HepG2 (cell line): Measurements from ENCODE around the gene LTK. TPM values are rescaled to one million over a fixed set of nuclear protein-coding genes. Genes with fewer than 3 reads are reported as not detected.

Experiments used
- CENPX ChIP-seq: sonication (generic); formaldehyde crosslinking; IDR thresholded peaks from 2 replicates; pipeline ENCODE4 v1.9.0; 2021; ENCODE audit warnings: mild to moderate bottlenecking, missing genetic modification reagents, moderate library complexity
- POLR2A ChIP-seq, 2 experiments: IDR thresholded peaks; 2 replicates each; pipeline ENCODE4 v1.6.1; 2011; ENCODE audit warnings: low read depth in 2 of 2, low read length in 2 of 2, mild to moderate bottlenecking in 1 of 2, moderate library complexity in 1 of 2; ENCODE audit not compliant: insufficient read depth in 1 of 2
- PPARG ChIP-seq: conservative IDR thresholded peaks from 2 replicates; pipeline ENCODE4 v1.6.1; 2016; ENCODE audit warnings: missing biosample characterization, missing genetic modification reagents
- RFX3 ChIP-seq: IDR thresholded peaks from 2 replicates; pipeline ENCODE4 v1.6.1; 2016; ENCODE audit warnings: missing biosample characterization, missing genetic modification reagents
- SETDB1 ChIP-seq: sonication (generic); formaldehyde crosslinking; IDR thresholded peaks from 2 replicates; pipeline ENCODE4 v1.5.1; 2020; ENCODE audit warnings: missing genetic modification reagents, mild to moderate bottlenecking, borderline replicate concordance
- SMC3 ChIP-seq: IDR thresholded peaks from 2 replicates; pipeline ENCODE4 v1.6.1; 2011; ENCODE audit warnings: low read length, improper control_type of control experiment
- SMYD3 ChIP-seq: sonication (generic); formaldehyde crosslinking; IDR thresholded peaks from 2 replicates; pipeline ENCODE4 v1.8.1; 2023; ENCODE audit warnings: mild to moderate bottlenecking, missing genetic modification reagents
- TAF1 ChIP-seq: sonication (generic); formaldehyde crosslinking; IDR thresholded peaks from 2 replicates; pipeline ENCODE4 v1.4.0; 2020; ENCODE audit warnings: missing genetic modification reagents
- TOE1 ChIP-seq: sonication (generic); formaldehyde crosslinking; IDR thresholded peaks from 2 replicates; pipeline ENCODE4 v1.4.0; 2020; ENCODE audit warnings: mild to moderate bottlenecking, missing genetic modification reagents
- ZFP62 ChIP-seq: sonication (generic); formaldehyde crosslinking; IDR thresholded peaks from 2 replicates; pipeline ENCODE4 v1.4.0; 2020; ENCODE audit warnings: missing genetic modification reagents
- ZNF552 ChIP-seq: sonication (generic); formaldehyde crosslinking; IDR thresholded peaks from 2 replicates; pipeline ENCODE4 v1.9.0; 2022; ENCODE audit warnings: missing genetic modification reagents, mild to moderate bottlenecking, borderline replicate concordance
- ZNF572 ChIP-seq: sonication (generic); formaldehyde crosslinking; IDR thresholded peaks from 2 replicates; pipeline ENCODE4 v1.5.1; 2020; ENCODE audit warnings: mild to moderate bottlenecking, missing genetic modification reagents
- ZNF816 ChIP-seq: sonication (generic); formaldehyde crosslinking; IDR thresholded peaks from 2 replicates; pipeline ENCODE4 v1.8.0; 2022; ENCODE audit warnings: missing genetic modification reagents, mild to moderate bottlenecking, borderline replicate concordance
- polyA plus RNA-seq, 8 experiments: library from polyadenylated mRNA; depleted of rRNA in 3 of 8; stranded (reverse) in 7 of 8; unstranded in 1 of 8; fragments of >200 nt; fragmentation: Illumina TruSeq in 4 of 8; extraction: Trizol in 4 of 8; gene quantifications; 2 replicates each; pipeline versions ENCODE4 v1.2.1 to v1.2.3, GENCODE V29; 2011 to 2016; ENCODE audit warnings: low read depth in 4 of 8, missing spikeins in 1 of 8, mixed read lengths in 1 of 8; ENCODE audit not compliant: insufficient read depth in 1 of 8
- total RNA-seq, 5 experiments: library from RNA; depleted of rRNA; stranded (reverse); fragments of >200 nt; fragmentation: Illumina TruSeq; extraction: Trizol; gene quantifications; 2 replicates each; pipeline ENCODE4 v1.2.3, GENCODE V29; 2016; ENCODE audit warnings: low read depth in 1 of 5
- TF ChIP-seq, protein P1 (sequence below), 2 experiments: sonication (generic) in 1 of 2; formaldehyde crosslinking in 1 of 2; IDR thresholded peaks; 2 replicates each; pipeline versions ENCODE4 v1.4.0 to v1.6.1; 2018 to 2020; ENCODE audit warnings: missing genetic modification reagents in 2 of 2, borderline replicate concordance in 1 of 2, low read depth in 1 of 2, mild to moderate bottlenecking in 1 of 2, missing biosample characterization in 1 of 2
- TF ChIP-seq, protein P2 (sequence below): sonication (generic); formaldehyde crosslinking; IDR thresholded peaks from 2 replicates; pipeline ENCODE4 v1.8.1; 2022; ENCODE audit warnings: low read depth, mild to moderate bottlenecking, missing genetic modification reagents
- TF ChIP-seq, protein P3 (sequence below): IDR thresholded peaks from 2 replicates; pipeline ENCODE4 v1.6.1; 2016; ENCODE audit warnings: low read depth
- TF ChIP-seq, protein P4 (sequence below): sonication (generic); formaldehyde crosslinking; IDR thresholded peaks from 2 replicates; pipeline ENCODE4 v1.4.0; 2020; ENCODE audit warnings: missing genetic modification reagents
- TF ChIP-seq, protein P5 (sequence below): sonication (generic); formaldehyde crosslinking; IDR thresholded peaks from 2 replicates; pipeline ENCODE4 v1.4.0; 2020; ENCODE audit warnings: missing genetic modification reagents
- TF ChIP-seq, protein P6 (sequence below): sonication (generic); IDR thresholded peaks from 2 replicates; pipeline ENCODE4 v1.6.1; 2016; ENCODE audit warnings: low read depth, borderline replicate concordance

Gene LTK
- total and polyA plus RNA-seq, 2 of the 13 experiments (the other 11 are each of a cell fraction or from before 2014, with no cell fraction given) = 0.01 TPM; not detected in 1

DNA sequence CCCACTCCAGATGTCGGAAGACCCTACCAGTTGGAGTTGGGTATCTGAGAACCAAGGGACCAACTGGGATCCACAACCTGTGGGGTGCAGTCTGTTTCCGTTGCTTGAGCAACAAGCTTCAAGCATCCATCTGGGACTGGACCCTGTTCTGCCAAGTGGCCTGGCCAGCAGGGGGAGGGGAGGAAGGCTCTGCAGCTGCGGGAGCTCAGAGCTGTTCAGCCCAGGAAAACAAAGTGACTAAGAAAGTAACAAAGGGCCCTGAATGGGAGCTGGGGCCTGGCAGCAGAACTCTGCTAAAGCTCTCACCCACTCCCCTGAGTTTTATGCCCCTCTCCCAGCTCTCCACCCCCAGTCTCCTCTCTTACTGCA, 48.1 kb upstream of the LTK start (continued):
- TF ChIP-seq, protein P1, sequence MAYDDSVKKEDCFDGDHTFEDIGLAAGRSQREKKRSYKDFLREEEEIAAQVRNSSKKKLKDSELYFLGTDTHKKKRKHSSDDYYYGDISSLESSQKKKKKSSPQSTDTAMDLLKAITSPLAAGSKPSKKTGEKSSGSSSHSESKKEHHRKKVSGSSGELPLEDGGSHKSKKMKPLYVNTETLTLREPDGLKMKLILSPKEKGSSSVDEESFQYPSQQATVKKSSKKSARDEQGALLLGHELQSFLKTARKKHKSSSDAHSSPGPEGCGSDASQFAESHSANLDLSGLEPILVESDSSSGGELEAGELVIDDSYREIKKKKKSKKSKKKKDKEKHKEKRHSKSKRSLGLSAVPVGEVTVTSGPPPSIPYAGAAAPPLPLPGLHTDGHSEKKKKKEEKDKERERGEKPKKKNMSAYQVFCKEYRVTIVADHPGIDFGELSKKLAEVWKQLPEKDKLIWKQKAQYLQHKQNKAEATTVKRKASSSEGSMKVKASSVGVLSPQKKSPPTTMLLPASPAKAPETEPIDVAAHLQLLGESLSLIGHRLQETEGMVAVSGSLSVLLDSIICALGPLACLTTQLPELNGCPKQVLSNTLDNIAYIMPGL (CRISPR knock-in tag; IDR thresholded peaks at IDR 0.05; ENCODE audit: borderline replicate concordance in 1 of 2, low read depth in 1 of 2) = peak in 1 of 2 experiments; percentile 30; a peak in 1 of 4 replicates
- TF ChIP-seq, protein P2, sequence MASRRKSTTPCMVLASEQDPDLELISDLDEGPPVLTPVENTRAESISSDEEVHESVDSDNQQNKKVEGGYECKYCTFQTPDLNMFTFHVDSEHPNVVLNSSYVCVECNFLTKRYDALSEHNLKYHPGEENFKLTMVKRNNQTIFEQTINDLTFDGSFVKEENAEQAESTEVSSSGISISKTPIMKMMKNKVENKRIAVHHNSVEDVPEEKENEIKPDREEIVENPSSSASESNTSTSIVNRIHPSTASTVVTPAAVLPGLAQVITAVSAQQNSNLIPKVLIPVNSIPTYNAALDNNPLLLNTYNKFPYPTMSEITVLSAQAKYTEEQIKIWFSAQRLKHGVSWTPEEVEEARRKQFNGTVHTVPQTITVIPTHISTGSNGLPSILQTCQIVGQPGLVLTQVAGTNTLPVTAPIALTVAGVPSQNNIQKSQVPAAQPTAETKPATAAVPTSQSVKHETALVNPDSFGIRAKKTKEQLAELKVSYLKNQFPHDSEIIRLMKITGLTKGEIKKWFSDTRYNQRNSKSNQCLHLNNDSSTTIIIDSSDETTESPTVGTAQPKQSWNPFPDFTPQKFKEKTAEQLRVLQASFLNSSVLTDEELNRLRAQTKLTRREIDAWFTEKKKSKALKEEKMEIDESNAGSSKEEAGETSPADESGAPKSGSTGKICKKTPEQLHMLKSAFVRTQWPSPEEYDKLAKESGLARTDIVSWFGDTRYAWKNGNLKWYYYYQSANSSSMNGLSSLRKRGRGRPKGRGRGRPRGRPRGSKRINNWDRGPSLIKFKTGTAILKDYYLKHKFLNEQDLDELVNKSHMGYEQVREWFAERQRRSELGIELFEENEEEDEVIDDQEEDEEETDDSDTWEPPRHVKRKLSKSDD (CRISPR knock-in tag) = no peak
- TF ChIP-seq SMYD3 (CRISPR knock-in tag) (no peak), CENPX (CRISPR knock-in tag) (no peak), PPARG (CRISPR knock-in tag) (no peak), RFX3 (CRISPR knock-in tag) (no peak), POLR2A (IDR thresholded peaks at IDR 0.05; ENCODE audit: insufficient read depth in 1 of 2, low read depth in 2 of 2, low read length in 2 of 2) (no peak), ZNF816 (CRISPR knock-in tag) (no peak), TOE1 (CRISPR knock-in tag) (no peak), SETDB1 (CRISPR knock-in tag) (no peak), TAF1 (CRISPR knock-in tag) (peak; percentile 21; the same call in 1 of the 2 replicates), ZFP62 (CRISPR knock-in tag) (no peak), ZNF552 (CRISPR knock-in tag) (no peak), SMC3 (peak; percentile 33; the same call in 1 of the 2 replicates), ZNF572 (no peak)
- TF ChIP-seq, protein P3, sequence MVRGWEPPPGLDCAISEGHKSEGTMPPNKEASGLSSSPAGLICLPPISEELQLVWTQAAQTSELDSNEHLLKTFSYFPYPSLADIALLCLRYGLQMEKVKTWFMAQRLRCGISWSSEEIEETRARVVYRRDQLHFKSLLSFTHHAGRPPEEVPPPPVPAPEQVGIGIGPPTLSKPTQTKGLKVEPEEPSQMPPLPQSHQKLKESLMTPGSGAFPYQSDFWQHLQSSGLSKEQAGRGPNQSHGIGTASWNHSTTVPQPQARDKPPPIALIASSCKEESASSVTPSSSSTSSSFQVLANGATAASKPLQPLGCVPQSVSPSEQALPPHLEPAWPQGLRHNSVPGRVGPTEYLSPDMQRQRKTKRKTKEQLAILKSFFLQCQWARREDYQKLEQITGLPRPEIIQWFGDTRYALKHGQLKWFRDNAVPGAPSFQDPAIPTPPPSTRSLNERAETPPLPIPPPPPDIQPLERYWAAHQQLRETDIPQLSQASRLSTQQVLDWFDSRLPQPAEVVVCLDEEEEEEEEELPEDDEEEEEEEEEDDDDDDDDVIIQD = no peak
- TF ChIP-seq, protein P4, sequence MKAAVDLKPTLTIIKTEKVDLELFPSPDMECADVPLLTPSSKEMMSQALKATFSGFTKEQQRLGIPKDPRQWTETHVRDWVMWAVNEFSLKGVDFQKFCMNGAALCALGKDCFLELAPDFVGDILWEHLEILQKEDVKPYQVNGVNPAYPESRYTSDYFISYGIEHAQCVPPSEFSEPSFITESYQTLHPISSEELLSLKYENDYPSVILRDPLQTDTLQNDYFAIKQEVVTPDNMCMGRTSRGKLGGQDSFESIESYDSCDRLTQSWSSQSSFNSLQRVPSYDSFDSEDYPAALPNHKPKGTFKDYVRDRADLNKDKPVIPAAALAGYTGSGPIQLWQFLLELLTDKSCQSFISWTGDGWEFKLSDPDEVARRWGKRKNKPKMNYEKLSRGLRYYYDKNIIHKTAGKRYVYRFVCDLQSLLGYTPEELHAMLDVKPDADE (CRISPR knock-in tag) = no peak
- TF ChIP-seq, protein P5, sequence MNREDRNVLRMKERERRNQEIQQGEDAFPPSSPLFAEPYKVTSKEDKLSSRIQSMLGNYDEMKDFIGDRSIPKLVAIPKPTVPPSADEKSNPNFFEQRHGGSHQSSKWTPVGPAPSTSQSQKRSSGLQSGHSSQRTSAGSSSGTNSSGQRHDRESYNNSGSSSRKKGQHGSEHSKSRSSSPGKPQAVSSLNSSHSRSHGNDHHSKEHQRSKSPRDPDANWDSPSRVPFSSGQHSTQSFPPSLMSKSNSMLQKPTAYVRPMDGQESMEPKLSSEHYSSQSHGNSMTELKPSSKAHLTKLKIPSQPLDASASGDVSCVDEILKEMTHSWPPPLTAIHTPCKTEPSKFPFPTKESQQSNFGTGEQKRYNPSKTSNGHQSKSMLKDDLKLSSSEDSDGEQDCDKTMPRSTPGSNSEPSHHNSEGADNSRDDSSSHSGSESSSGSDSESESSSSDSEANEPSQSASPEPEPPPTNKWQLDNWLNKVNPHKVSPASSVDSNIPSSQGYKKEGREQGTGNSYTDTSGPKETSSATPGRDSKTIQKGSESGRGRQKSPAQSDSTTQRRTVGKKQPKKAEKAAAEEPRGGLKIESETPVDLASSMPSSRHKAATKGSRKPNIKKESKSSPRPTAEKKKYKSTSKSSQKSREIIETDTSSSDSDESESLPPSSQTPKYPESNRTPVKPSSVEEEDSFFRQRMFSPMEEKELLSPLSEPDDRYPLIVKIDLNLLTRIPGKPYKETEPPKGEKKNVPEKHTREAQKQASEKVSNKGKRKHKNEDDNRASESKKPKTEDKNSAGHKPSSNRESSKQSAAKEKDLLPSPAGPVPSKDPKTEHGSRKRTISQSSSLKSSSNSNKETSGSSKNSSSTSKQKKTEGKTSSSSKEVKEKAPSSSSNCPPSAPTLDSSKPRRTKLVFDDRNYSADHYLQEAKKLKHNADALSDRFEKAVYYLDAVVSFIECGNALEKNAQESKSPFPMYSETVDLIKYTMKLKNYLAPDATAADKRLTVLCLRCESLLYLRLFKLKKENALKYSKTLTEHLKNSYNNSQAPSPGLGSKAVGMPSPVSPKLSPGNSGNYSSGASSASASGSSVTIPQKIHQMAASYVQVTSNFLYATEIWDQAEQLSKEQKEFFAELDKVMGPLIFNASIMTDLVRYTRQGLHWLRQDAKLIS (CRISPR knock-in tag) = no peak
- TF ChIP-seq, protein P6, sequence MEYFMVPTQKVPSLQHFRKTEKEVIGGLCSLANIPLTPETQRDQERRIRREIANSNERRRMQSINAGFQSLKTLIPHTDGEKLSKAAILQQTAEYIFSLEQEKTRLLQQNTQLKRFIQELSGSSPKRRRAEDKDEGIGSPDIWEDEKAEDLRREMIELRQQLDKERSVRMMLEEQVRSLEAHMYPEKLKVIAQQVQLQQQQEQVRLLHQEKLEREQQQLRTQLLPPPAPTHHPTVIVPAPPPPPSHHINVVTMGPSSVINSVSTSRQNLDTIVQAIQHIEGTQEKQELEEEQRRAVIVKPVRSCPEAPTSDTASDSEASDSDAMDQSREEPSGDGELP = no peak
